ENCODE measurements around the gene ZNF892. TPM values are rescaled to one million over a fixed set of nuclear protein-coding genes. Genes with fewer than 3 reads are reported as not detected.

The ZNF892 gene
- polyA plus RNA-seq, 3 donors: 0.15 to 0.73 (median 0.23) TPM

- Histone ChIP-seq H3K79me2 (ENCODE audit: insufficient read depth, low read length) (no peaks in the 10 kb centered on the region), H3K9ac (ENCODE audit: insufficient read depth, low read length, poor library complexity, severe bottlenecking) (no peak overlapping the region), H3K36me3 (replicated peaks in 1 of 2; ENCODE audit: control insufficient read depth in 1 of 2, insufficient read depth in 2 of 2, low read length in 2 of 2) (peaks cover 40 to 63% of the 10 kb centered on the region in 2 donors), H4K20me1 (ENCODE audit: insufficient read depth, low read length) (no peaks in the 10 kb centered on the region), H3K4me1 (ENCODE audit: control insufficient read depth in 1 of 2, insufficient read depth in 2 of 2, low read length in 2 of 2) (no peaks in the 10 kb centered on the region), H3K9me3 (replicated peaks in 1 of 2; ENCODE audit: control insufficient read depth in 1 of 2, insufficient read depth in 1 of 2, low read length in 2 of 2) (peaks cover 48 to 68% of the 10 kb centered on the region in 2 donors), H2AFZ (ENCODE audit: insufficient read depth, low read depth, low read length, poor library complexity, severe bottlenecking) (no peak overlapping the region), H3K4me2 (replicated peaks; ENCODE audit: extremely low read depth, low read length, poor library complexity, severe bottlenecking) (no peak overlapping the region), H3K27me3 (ENCODE audit: control insufficient read depth in 2 of 2, insufficient read depth in 2 of 2, low read length in 2 of 2) (no peaks in the 10 kb centered on the region), H3K27ac (ENCODE audit: low read depth in 1 of 2, low read length in 2 of 2) (no peak overlapping the region), H3K4me3 (replicated peaks in 1 of 3; ENCODE audit: low read depth in 2 of 3, low read length in 3 of 3) (no peak overlapping the region)
- over 99% methylated on average over 15 of the region's 18 CpGs for WGBS (ENCODE audit: insufficient coverage)
- H3K4me3 Mint-ChIP-seq: no peak overlapping the region
- TF ChIP-seq CTCF (IDR thresholded peaks at IDR 0.05): no peak
- no peak overlapping the region for H3K27ac Mint-ChIP-seq
- H3K4me1 Mint-ChIP-seq: no peaks in the 10 kb centered on the region
- intact Hi-C loops (cut with micrococcal nuclease): no loop called here
- peaks cover 46 to 72% (median 61%) of the 10 kb centered on the region in 7 donors for H3K9me3 Mint-ChIP-seq
- peaks cover 0 to 2% (median 0%) of the 10 kb centered on the region in 3 donors for H3K27me3 Mint-ChIP-seq (ENCODE audit: low read depth in 3 of 3)
- peaks cover 46 to 63% of the 10 kb centered on the region in 2 donors for H3K36me3 Mint-ChIP-seq
- DNase-seq: no peak
Observed at GRCh38 chr2:95181774-95182173, 25.5 kb upstream of the ZNF892 start.

GRCh38 chr2:95185197-95185596 lies 22.1 kb upstream of the ZNF892 start:
- no peak overlapping the region for H3K9ac ChIP-seq (ENCODE audit: insufficient read depth, low read length, poor library complexity, severe bottlenecking)
- no peak overlapping the region for H3K4me3 ChIP-seq (replicated peaks in 1 of 3; ENCODE audit: low read depth in 2 of 3, low read length in 3 of 3)
- WGBS (ENCODE audit: insufficient coverage): 100% methylated on average over 3 of the region's 3 CpGs
- Mint-ChIP-seq H3K9me3 (peaks cover 33 to 56% (median 48%) of the 10 kb centered on the region in 7 donors), H3K27ac (no peak overlapping the region), H3K4me3 (no peak overlapping the region), H3K4me1 (no peaks in the 10 kb centered on the region), H3K36me3 (peaks cover 19 to 30% of the 10 kb centered on the region in 2 donors), H3K27me3 (ENCODE audit: low read depth in 3 of 3) (peaks cover 0 to 2% (median 0%) of the 10 kb centered on the region in 3 donors)
- H3K79me2 ChIP-seq (ENCODE audit: insufficient read depth, low read length): no peaks in the 10 kb centered on the region
- intact Hi-C loops (cut with micrococcal nuclease): no loop called here
- H3K27me3 ChIP-seq (ENCODE audit: control insufficient read depth in 2 of 2, insufficient read depth in 2 of 2, low read length in 2 of 2): no peaks in the 10 kb centered on the region
- no peak for DNase-seq
- H3K9me3 ChIP-seq (replicated peaks in 1 of 2; ENCODE audit: control insufficient read depth in 1 of 2, insufficient read depth in 1 of 2, low read length in 2 of 2): peaks cover 26 to 41% of the 10 kb centered on the region in 2 donors
- no peak overlapping the region for H3K27ac ChIP-seq (ENCODE audit: low read depth in 1 of 2, low read length in 2 of 2)
- no peak overlapping the region for H3K4me2 ChIP-seq (replicated peaks; ENCODE audit: extremely low read depth, low read length, poor library complexity, severe bottlenecking)
- no peak overlapping the region for H2AFZ ChIP-seq (ENCODE audit: insufficient read depth, low read depth, low read length, poor library complexity, severe bottlenecking)
- H4K20me1 ChIP-seq (ENCODE audit: insufficient read depth, low read length): no peaks in the 10 kb centered on the region
- peaks cover 20 to 30% of the 10 kb centered on the region in 2 donors for H3K36me3 ChIP-seq (replicated peaks in 1 of 2; ENCODE audit: control insufficient read depth in 1 of 2, insufficient read depth in 2 of 2, low read length in 2 of 2)
- no peak for TF ChIP-seq CTCF (IDR thresholded peaks at IDR 0.05)
- H3K4me1 ChIP-seq (ENCODE audit: control insufficient read depth in 1 of 2, insufficient read depth in 2 of 2, low read length in 2 of 2): no peaks in the 10 kb centered on the region

Measured in CD14-positive monocyte (primary cell).